ENCODE measurements around the gene CDC42. TPM values are rescaled to one million over a fixed set of nuclear protein-coding genes. Genes with fewer than 3 reads are reported as not detected.
"Not testable (repeated sequence)": the region's sequence is repeated elsewhere in the genome, so short reads cannot be mapped to it uniquely, and the experiment has no call there.

Gene CDC42
- total RNA-seq, 1 donor from 2014 or later: 130 TPM

DNA sequence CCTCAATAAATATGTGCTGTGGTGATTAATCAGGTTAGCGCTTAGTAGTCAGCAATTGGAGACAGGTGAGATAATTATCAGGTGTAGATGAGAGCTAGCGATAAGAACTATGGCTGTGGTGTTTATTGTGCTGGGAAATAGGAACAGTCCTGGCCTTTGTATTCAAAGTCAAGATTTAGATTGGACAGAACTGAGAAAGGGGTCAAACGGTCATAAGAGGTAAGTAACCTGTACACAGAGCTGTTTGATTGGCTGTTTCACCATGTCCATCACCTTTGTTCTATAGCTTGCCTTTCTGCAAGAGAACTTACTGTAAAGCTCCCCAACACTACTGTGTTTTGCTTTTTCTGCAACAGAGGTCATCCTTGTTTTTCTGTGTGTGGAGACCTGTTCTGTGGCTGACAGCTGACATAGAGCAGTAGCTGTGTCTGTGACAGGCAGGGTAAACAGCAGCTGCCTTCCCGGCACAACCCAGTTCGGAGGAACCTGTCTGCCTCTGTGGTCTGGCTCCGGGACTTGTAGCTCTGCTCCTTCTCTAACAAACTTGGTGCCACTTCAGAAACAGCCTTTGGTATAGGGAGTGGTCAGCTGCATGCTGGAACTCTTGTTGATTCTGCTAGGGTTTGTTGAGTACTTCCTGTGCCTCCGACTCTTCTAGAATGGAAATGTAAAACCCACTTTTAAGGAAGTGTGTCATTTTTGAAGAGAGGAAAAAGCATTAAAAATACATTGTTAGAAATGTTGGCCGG is 21.1 kb upstream of the CDC42 start:
- peak; percentile 88 for ATAC-seq
- intact Hi-C loops (cut with micrococcal nuclease): no loop called here
- DNase-seq: peak; percentile 45

DNA sequence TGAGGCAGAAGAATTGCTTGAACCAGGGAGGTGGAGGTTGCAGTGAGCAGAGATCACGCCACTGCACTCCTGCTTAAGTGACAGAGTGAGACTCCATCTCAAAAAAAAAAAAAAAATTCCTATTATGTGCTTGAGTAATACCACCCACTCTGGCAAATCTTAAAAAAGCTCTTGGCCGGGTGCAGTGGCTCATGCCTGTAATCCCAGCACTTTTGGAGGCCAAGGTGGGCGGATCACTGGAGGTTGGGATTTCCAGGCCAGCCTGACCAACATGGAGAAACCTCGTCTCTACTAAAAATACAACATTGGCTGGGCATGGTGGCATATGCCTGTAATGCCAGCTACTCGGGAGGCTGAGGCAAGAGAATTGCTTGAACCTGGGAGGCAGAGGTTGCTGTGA is 17.7 kb upstream of the CDC42 start:
- intact Hi-C loops (cut with micrococcal nuclease); ATAC-seq; DNase-seq: not testable (repeated sequence)

DNA sequence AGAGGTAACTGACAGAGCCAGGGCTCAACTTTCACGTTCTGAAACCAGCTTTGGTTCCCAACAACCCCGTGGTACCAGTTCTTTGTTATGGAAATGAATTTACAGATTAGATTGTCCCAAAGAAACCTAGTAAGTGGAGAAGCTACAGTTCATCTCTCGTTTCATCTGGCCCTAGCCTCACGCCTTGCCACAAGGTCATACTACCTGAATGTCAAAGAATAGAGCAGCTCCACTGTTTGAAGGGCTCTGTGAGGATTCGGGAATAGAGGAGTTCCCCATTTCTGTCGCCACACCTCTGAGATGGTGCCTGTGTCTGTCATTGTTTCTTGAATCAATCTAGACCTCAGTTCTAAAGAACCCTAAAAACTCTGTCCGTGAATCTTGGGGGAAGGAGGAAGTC is 15.0 kb upstream of the CDC42 start:
- intact Hi-C loops (cut with micrococcal nuclease): no loop called here
- no peak for DNase-seq
- no peak for ATAC-seq

DNA sequence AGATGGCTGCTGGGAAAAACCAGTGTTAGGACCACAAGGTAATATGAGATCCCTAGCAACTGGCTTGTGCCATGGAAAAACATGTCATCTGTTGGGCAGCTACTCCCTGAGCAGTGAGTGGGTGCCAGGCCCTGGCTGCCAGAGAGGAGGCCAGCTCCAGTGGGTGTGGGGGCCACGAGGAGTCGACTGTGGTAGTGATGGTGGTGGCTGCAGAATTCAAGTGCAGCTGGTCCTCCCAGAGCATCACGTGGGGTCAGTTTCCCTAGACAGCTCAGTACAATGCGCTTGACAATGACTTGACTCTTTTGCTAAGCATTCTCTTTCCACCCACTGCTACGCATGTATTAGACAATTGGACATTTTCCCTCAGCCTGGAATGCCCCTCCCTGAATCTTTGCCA is 14.5 kb upstream of the CDC42 start:
- ATAC-seq (peak; percentile 82), DNase-seq (no peak)
- intact Hi-C loops (cut with micrococcal nuclease): no loop called here

DNA sequence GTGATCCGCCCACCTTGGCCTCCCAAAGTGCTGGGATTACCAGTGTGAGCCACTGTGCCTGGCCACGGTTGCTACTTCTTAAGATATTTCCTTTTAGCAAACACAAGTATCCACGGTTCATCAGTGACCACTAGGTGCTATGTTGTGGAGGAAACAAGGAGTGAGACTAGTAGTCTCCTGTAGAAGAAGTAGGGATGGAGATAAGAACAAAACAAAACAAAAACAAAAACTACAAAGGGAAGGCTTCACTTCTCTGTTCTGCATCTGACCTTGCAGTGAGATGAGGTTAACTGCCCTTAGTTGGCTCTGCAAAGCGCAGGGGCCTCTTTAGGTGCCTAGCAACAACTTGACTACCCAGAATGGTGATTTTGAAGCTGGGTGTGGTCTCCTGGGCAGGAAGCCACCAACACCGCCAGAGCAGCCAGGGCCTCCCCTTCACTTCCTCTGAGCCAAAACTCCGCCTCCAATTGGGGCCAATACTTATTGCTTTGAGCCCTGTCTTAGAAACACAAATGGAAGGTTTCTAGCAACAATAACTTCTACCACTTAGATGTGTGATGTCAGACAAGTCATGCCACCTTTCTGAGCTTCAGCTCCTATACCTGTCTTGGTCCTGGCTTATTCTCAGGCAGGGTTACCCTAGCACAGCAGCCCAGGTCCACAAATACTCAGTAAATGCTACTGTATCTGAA is 12.8 kb upstream of the CDC42 start:
- intact Hi-C loops (cut with micrococcal nuclease): no loop called here
- ATAC-seq (peak; percentile 83), DNase-seq (peak; percentile 69)

DNA sequence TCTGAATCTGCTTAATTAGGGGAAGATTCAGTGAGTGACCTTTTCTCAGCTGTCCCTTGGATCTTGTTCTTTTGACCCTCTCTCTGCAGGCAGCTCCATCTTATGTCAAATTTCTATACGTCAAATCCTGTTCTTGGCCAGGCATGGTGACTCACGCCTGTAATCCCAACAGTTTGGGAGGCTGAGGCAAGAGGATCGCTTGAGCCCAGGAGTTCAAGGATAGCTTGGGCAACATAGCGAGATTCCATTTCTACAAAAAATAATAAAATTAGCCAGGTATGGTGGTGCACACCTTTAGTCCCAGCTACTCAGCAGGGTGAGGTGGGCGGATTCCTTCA is 12.3 kb upstream of the CDC42 start:
- ATAC-seq: no peak
- intact Hi-C loops (cut with micrococcal nuclease): no loop called here
- DNase-seq: no peak

DNA sequence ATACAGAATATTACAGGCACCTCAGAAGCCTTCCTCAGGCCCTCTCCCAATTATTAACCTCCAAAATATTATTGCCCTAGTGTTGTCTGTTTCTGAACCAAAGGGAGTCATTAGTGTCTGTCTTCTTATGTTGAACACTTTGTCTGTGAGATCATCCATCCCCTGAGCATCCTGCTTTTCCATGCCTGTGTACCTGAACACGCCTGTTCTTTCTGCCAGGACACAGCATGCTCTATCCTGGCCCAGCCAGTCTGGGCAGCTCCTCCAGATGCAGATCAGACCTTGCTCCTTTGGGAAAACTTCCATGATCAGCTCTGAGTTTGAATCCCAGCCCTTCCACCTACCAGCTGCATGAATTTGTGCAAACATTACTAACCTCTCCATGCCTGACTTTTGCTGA is 11.0 kb upstream of the CDC42 start:
- intact Hi-C loops (cut with micrococcal nuclease): no loop called here

DNA sequence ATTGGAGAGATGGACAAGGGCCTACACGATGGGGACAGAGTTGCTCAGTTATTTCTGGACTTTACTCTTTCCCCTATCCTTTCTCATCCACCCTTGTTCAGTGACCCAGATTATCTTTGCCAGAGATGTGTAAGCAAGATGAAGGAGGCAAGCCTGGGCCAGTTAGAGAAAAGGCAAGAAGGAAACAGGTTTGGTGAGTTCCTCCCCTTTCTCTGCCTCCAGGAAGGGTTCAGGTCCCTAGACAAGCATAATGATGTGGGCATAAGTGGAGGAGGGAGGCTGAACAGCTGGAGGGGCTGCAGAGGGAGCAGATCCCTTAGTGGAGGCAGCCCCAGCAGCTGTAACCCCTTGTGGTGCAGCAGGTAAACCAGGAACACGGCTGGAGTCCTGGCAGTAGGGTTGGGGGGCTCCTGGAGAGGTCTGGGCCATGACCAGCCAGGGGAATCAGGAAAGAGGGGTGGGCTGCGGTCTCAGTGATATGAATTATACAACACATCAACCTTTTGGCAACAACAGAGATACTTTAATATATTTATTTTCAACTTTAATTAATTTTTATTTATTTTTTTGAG is 9.2 kb upstream of the CDC42 start:
- intact Hi-C loops (cut with micrococcal nuclease): no loop called here
- DNase-seq (no peak), ATAC-seq (no peak)

More for the DNA sequence above, 11.0 kb upstream of the CDC42 start:
- ATAC-seq (no peak), DNase-seq (no peak)

DNA sequence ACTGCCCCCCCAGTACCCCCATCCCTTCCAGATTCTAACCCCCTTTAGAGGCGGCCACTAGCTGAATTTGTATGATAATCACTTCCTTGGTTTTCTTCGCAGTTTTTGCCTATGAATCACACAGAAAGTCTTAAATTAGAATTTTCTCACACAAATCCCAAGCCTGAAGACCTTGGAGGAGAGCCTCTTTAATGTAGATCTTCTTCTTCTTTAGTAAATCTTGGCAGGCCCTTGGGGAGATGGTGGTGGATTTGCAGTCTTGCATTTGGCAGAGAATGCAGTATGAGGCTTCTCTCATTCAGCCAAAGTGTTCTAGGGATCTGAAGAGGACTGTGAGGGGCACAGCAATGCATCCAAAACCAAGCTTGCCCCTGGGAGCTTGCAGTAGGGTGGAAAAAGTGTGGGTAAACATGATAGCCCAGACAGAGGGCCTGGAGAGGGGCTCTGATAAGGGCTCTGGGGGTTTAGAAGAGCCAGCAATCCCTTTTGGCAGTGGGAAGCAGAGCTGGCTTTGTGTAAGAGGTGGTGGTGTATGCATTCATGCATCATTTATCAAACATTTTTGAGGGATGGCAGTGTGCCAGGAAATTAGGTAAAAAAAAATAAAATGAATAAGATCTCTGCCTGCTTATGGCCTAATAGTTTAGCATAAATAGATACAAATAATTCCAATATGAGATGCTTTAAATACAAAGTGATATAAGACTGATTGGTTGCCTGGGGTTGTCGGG is 7.7 kb upstream of the CDC42 start:
- DNase-seq: no peak
- ATAC-seq: no peak
- intact Hi-C loops (cut with micrococcal nuclease): no loop called here

DNA sequence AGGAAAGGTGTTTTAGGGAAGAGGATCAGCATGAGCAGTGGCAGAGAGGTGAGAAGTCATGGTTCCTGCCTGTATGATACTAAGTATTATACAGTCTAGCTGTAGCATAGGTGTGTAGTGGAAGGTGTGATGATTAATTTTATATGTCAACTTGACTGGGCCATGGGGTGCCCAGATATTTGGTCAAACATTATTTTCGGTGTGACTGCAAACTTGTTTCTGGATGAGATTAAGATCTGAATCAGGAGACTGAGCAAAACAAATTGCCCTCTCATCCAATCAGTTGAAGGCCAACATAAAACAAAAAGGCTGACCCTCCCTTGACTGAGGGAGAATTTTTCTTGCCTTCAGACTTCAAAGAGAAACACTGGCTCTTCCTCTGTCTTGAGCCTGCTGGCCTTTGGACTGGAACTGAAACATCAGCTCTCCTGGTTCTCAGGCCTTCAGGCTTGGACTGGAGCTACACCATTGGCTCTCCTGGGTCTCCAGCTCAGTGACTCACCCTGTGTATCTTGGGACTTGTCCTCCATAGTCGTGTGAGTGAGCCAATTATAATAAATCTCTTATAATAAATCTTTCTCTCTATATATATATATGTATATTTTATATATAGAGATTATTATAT is 6.8 kb upstream of the CDC42 start:
- intact Hi-C loops (cut with micrococcal nuclease): no loop called here
- DNase-seq (no peak), ATAC-seq (no peak)

DNA sequence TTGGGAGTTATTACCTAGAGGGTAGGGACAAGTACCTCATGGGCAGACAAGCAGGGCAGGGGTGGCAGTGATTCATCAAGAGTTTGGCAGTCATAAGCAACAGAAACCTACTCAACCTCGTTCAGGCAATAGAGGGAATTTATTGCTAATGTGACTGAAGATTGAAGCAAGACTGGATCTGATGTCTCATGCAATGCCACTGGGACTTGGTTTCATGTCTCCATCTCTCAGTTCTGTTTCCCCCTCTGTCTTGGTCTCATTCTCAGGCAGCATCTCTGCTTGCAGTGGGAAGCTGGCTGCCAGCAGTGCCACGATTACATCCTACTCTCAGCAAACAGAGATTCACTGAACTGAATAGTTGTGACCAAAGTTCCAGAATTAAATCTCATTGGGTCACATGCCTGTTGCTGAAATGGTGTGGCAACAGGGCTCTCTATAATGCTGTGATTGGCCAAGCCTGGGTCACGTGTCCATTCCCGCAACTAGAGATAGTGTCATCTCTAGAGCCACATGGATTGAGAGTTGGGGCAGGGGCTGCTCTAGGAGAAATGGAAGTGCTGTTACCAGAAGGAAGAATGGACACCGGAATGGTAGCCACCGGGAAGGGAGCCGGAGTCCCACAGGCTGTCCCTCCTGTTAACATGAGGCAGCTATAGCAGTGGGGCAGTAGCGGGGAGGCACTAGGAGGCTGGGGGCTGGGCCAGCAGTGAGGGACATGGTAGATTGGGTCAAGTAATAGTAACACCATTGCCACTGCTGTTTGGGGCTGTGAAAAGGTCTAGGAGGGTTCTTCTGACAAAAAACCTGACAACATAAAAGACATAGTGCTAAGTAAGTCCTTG is 3.9 kb upstream of the CDC42 start:
- intact Hi-C loops (cut with micrococcal nuclease): no loop called here
- ATAC-seq: no peak
- no peak for DNase-seq

DNA sequence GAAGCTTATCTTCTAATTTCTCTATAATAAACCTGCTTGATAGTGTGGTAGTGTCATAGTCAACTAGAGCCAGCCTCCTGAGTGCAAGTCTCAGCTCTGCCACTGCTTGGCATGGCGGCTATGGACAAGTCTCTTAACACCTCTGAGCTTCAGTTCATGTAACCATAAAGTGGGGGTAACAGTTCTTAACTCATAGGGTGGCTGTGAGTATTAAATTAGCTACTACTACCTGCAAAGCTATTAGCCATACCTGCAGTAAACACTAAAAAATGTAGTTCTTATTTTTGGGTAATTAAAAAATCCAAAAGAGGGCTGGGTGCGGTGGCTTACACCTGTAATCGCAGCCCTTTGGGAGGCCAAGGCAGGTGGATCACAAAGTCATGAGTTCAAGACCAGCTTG is 2.2 kb upstream of the CDC42 start:
- ATAC-seq: no peak
- intact Hi-C loops (cut with micrococcal nuclease): no loop called here

DNA sequence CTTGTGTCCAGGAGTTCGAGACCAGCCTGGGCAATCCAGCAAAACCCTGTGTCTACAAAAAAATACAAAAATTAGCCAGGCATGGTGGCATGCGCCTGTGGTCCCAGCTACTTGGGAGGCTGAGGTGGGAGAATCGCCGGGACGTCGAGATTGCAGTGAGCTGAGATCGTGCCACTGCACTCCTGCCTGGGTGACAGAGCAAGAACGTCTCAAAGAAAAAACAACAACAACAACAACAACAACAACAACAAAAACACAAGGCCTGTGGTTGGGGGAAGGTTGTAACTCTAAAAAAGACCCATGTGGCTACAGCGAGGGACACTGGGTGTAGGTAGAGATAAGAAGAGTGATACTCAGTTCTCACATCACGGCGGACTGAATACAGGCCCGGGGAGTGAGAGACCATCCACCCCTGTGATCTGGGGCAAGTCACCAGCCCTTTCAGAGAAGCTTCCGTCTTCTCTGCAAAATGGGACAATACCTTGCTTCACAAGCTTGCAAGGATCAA is 848 bp upstream of the CDC42 start:
- intact Hi-C loops (cut with micrococcal nuclease): no loop called here
- no peak for DNase-seq
- no peak for ATAC-seq

More for the DNA sequence above, 2.2 kb upstream of the CDC42 start:
- DNase-seq: no peak

DNA sequence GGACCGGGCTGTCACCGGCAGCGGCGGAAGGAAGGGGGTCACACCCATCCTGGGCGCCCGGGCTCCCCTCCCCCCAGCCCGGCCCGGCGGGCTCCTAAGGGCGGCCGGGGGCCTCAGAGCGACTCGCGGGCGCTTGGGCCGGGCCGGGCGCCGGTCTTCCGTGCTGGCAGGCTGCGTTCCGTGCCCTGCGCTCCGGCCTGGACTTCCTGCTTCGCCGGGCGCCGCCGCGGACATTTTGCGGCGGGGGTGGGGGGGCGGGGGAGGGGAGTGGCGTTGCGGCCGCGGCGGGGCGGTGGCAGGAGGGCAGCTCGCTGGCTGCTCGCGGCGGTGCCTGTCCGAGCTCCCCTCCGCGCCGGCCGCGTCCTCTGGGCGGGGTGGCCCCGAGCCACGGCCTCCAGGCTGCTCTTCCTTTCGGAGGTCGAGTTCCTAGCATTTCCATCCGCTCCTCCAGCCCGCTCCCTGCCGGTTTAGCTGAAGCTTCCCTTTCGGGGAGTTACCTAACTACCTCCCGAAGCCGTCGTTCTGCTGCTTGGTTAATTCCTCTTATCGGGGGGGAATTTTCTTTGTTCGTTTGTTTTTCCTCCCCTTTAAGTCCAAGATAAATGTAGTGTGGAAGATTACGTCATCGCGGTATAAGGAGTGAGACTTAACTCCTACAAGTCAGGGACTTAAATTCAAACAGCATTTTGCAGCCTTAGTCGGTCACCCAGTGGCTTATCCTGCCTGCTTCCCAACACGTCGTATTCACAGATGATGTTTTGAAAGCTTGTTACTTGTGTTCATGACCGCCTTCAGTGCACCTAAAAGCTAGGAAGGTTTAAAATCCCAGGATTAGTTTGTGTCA is 730 bp downstream of the CDC42 start:
- DNase-seq: peak; percentile 81
- peak; percentile 80 for ATAC-seq
- intact Hi-C loops (cut with micrococcal nuclease): no loop called here

DNA sequence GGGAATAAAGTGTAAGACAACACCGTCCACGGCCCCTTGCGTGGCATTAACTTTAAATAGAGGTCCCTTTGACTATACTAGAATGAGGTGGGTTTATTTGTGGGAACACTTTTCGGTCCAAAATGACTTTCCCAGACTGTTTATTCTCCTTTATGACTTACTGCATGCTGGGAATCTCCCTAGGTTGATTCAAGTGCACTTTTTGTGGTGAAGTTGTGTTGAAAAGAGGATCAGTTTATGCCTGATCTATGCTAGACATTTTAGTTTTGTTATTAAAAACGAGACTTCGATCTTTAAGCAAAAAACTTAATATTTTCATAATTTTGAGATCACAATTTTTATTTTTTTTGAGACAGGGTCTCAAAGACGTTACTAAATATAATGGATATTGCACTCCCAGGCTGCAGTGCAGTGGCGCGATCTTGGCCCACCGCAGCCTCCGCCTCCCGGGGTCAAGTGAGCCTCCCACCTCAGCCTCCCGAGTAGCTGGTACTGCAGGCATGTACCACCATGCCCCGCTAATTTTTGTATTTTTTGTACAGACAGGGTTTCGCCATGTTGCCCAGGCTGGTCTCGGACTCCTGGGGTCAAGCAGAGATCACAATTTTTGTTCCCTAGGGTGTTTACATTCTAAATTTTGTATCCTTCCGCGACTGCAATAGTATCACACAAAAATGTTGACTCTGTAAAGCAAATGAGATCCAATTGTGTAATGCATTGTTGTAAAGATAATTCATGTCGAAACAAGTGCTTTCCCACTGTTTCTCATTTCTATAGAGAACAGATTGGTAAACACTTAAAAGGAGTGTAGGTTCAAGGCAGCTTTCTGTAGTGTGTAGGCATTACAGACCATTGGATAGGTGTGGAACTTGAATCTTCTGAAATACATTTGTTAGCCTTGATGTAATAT is 1.6 kb downstream of the CDC42 start:
- ATAC-seq: no peak
- DNase-seq: no peak
- intact Hi-C loops (cut with micrococcal nuclease): no loop called here

DNA sequence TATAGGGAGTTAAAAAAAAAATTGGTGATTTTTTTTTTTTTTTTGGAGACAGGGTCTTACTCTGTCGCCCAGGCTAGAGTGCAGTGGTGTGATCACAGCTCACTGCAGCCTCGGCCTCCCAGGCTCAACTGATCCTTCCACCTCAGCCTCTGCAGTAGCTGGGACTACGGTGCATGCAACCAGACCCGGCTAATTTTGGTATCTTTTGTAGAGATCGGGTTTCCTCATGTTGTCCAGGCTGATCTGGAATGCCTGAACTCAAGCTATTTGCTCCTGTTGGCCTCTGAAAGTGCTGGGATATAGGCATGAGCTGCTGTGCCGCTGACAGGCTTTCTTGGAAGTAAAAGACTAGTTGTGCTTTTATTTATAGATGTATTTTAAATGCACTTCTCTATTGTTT is 3.0 kb downstream of the CDC42 start:
- intact Hi-C loops (cut with micrococcal nuclease): no loop called here
- DNase-seq (no peak), ATAC-seq (no peak)

DNA sequence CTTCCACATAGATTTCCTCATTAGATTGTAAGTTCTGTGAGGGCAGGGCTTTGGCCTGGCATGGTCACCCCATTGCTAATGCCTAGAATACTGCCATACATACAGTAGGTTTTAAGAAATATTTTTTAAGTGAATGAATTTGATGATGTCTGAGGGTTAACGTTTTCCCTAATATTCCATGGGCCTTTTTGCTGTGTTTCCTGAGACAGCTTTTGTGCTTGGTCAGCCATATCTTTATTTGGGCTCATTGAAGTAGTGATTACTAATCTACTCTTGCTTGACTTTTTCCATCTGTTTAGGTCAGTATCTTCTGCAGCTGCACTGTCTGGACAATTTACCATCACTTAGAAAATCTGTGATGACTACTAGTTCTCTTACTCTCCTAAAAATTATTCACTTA is 3.5 kb downstream of the CDC42 start:
- intact Hi-C loops (cut with micrococcal nuclease): no loop called here
- ATAC-seq: no peak
- no peak for DNase-seq
